ENCODE results near the gene LRRN2.

LRRN2 gene

GRCh38 chr1:204643503-204643902 lies 42.0 kb downstream of the LRRN2 start:
- Histone ChIP-seq H3K4me3 (ENCODE audit: low read depth in 1 of 2, low read length in 1 of 2) (no peak overlapping the region), H3K27me3 (peaks cover 36% of the 10 kb centered on the region), H3K4me1 (ENCODE audit: control insufficient read depth in 1 of 2, insufficient read depth in 1 of 2, low read depth in 1 of 2, low read length in 1 of 2) (no peaks in the 10 kb centered on the region), H3K36me3 (no peaks in the 10 kb centered on the region), H3K9me3 (no peaks in the 10 kb centered on the region), H3K27ac (no peak overlapping the region)
- no peak for TF ChIP-seq CTCF (IDR thresholded peaks at IDR 0.05)

- no peak overlapping the region for H3K4me3 ChIP-seq (ENCODE audit: low read depth in 1 of 2, low read length in 1 of 2)
- H3K36me3 ChIP-seq, result no peaks in the 10 kb centered on the region
- H3K9me3 ChIP-seq, result no peaks in the 10 kb centered on the region
- no peak overlapping the region for H3K27ac ChIP-seq
- peaks cover 35% of the 10 kb centered on the region for H3K27me3 ChIP-seq
- no peak for TF ChIP-seq CTCF (IDR thresholded peaks at IDR 0.05)
- H3K4me1 ChIP-seq (ENCODE audit: control insufficient read depth in 1 of 2, insufficient read depth in 1 of 2, low read depth in 1 of 2, low read length in 1 of 2), result no peaks in the 10 kb centered on the region
Measured at GRCh38 chr1:204641936-204642335, 43.6 kb downstream of the LRRN2 start.

GRCh38 chr1:204641455-204641854 lies 44.1 kb downstream of the LRRN2 start:
- Histone ChIP-seq H3K27me3 (peaks cover 36% of the 10 kb centered on the region), H3K4me1 (ENCODE audit: control insufficient read depth in 1 of 2, insufficient read depth in 1 of 2, low read depth in 1 of 2, low read length in 1 of 2) (no peaks in the 10 kb centered on the region), H3K27ac (no peak overlapping the region), H3K9me3 (no peaks in the 10 kb centered on the region), H3K4me3 (ENCODE audit: low read depth in 1 of 2, low read length in 1 of 2) (no peak overlapping the region), H3K36me3 (no peaks in the 10 kb centered on the region)
- TF ChIP-seq CTCF (IDR thresholded peaks at IDR 0.05), result no peak

- no peaks in the 10 kb centered on the region for H3K4me1 ChIP-seq (ENCODE audit: control insufficient read depth in 1 of 2, insufficient read depth in 1 of 2, low read depth in 1 of 2, low read length in 1 of 2)
- H3K4me3 ChIP-seq (ENCODE audit: low read depth in 1 of 2, low read length in 1 of 2), result no peak overlapping the region
- no peaks in the 10 kb centered on the region for H3K9me3 ChIP-seq
- peaks cover 28% of the 10 kb centered on the region for H3K27me3 ChIP-seq
- H3K36me3 ChIP-seq, result no peaks in the 10 kb centered on the region
- no peak overlapping the region for H3K27ac ChIP-seq
- TF ChIP-seq CTCF (IDR thresholded peaks at IDR 0.05), result no peak
Measured at GRCh38 chr1:204640578-204640977, 45.0 kb downstream of the LRRN2 start.

GRCh38 chr1:204634260-204634910 lies 51.2 kb downstream of the LRRN2 start:
- Histone ChIP-seq H3K9me3 (no peaks in the 10 kb centered on the region), H3K36me3 (no peaks in the 10 kb centered on the region), H3K4me3 (ENCODE audit: low read depth in 1 of 2, low read length in 1 of 2) (no peak overlapping the region), H3K27me3 (peaks cover 24% of the 10 kb centered on the region), H3K27ac (no peak overlapping the region), H3K4me1 (ENCODE audit: control insufficient read depth in 1 of 2, insufficient read depth in 1 of 2, low read depth in 1 of 2, low read length in 1 of 2) (no peaks in the 10 kb centered on the region)
- TF ChIP-seq CTCF (IDR thresholded peaks at IDR 0.05), result no peak
